Neutrophil (primary cell): ENCODE data around the gene DNAH9.

Experiments
- H3K27ac ChIP-seq: fragments of 200-600 bp; sonication (generic); 2 replicates; pipeline ENCODE4 v1.5.1; 2016; ENCODE audit warnings: mild to moderate bottlenecking, moderate library complexity
- H3K27me3 ChIP-seq: fragments of 200-600 bp; sonication (generic); 2 replicates; pipeline ENCODE4 v1.6.0; 2016; ENCODE audit warnings: mild to moderate bottlenecking
- H3K36me3 ChIP-seq: fragments of 200-600 bp; sonication (generic); 2 replicates; pipeline ENCODE4 v1.5.1; 2017
- H3K4me1 ChIP-seq, 2 experiments: fragments of 200-600 bp in 1 of 2; sonication (generic) in 1 of 2; 1 replicate in 1 of 2; 2 replicates in 1 of 2; pipeline versions ENCODE4 v1.5.1 to v1.6.1; 2013 to 2016; ENCODE audit warnings: low read depth in 1 of 2, low read length in 1 of 2, mild to moderate bottlenecking in 1 of 2, moderate library complexity in 1 of 2; ENCODE audit not compliant: control insufficient read depth in 1 of 2, insufficient read depth in 1 of 2
- H3K4me3 ChIP-seq, 2 experiments: fragments of 200-600 bp in 1 of 2; sonication (generic) in 1 of 2; 1 replicate in 1 of 2; 2 replicates in 1 of 2; pipeline ENCODE4 v1.5.1; 2013 to 2016; ENCODE audit warnings: low read depth in 1 of 2, low read length in 1 of 2, mild to moderate bottlenecking in 1 of 2, moderate library complexity in 1 of 2
- H3K9me3 ChIP-seq: fragments of 200-600 bp; sonication (generic); 2 replicates; pipeline ENCODE4 v1.5.1; 2016
- CTCF ChIP-seq: fragments of 200-600 bp; sonication (generic); IDR thresholded peaks from 2 replicates; pipeline ENCODE4 v1.5.1; 2016; ENCODE audit warnings: antibody characterized with exemption

DNAH9 gene

GRCh38 chr17:11795906-11796305, 197.6 kb downstream of the DNAH9 start:
- Histone ChIP-seq H3K36me3 (no peaks in the 10 kb centered on the region), H3K27me3 (no peaks in the 10 kb centered on the region), H3K4me1 (no peaks in the 10 kb centered on the region), H3K9me3 (no peaks in the 10 kb centered on the region), H3K4me3 (no peak overlapping the region), H3K27ac (no peak overlapping the region)
- TF ChIP-seq CTCF = no peak

GRCh38 chr17:11797803-11798202, 199.5 kb downstream of the DNAH9 start:
- H3K36me3 ChIP-seq = no peaks in the 10 kb centered on the region
- no peak overlapping the region for H3K4me3 ChIP-seq
- no peaks in the 10 kb centered on the region for H3K4me1 ChIP-seq
- H3K27me3 ChIP-seq = no peaks in the 10 kb centered on the region
- no peak overlapping the region for H3K27ac ChIP-seq
- no peak for TF ChIP-seq CTCF
- no peaks in the 10 kb centered on the region for H3K9me3 ChIP-seq

- no peak for TF ChIP-seq CTCF
- Histone ChIP-seq H3K9me3 (no peaks in the 10 kb centered on the region), H3K27me3 (no peaks in the 10 kb centered on the region), H3K36me3 (no peaks in the 10 kb centered on the region), H3K27ac (no peak overlapping the region), H3K4me3 (no peak overlapping the region), H3K4me1 (no peaks in the 10 kb centered on the region)
Measured at GRCh38 chr17:11803231-11803969, 205.1 kb downstream of the DNAH9 start.

GRCh38 chr17:11805138-11805537, 206.9 kb downstream of the DNAH9 start:
- TF ChIP-seq CTCF = no peak
- no peaks in the 10 kb centered on the region for H3K9me3 ChIP-seq

GRCh38 chr17:11805952-11806351, 207.7 kb downstream of the DNAH9 start:
- Histone ChIP-seq H3K36me3 (no peaks in the 10 kb centered on the region), H3K4me1 (no peaks in the 10 kb centered on the region), H3K27me3 (no peaks in the 10 kb centered on the region), H3K9me3 (no peaks in the 10 kb centered on the region), H3K27ac (no peak overlapping the region), H3K4me3 (no peak overlapping the region)
- no peak for TF ChIP-seq CTCF

More at GRCh38 chr17:11805138-11805537, 206.9 kb downstream of the DNAH9 start:
- Histone ChIP-seq H3K4me1 (no peaks in the 10 kb centered on the region), H3K4me3 (no peak overlapping the region), H3K27me3 (no peaks in the 10 kb centered on the region), H3K36me3 (no peaks in the 10 kb centered on the region), H3K27ac (no peak overlapping the region)
